ENCODE data around the gene SEMA3A.
A peak's percentile ranks its signal among the peaks of the same experiment; 100 is the strongest.

Gene SEMA3A

DNA sequence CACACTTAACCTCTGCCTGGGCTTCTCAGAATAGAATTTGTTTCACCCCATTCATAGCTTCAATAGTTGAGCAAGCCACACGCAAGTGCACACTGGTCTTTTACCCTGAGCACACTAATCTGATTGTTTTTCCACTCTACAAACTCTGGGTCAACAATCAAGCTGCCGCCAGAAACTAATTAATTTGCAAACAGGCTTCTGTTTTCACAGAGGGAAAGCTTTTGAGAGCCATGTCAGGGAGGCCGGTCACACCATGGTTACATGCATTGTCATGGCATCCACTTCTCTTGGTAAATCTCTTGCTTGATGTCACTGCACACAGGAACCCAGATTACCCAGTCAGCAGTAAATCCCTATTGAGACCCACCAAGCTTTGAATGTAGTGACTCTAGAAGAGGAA lies 154.2 kb downstream of the SEMA3A start:
- Histone ChIP-seq H3K9ac (ENCODE audit: low read depth in 1 of 2, low read length in 2 of 2) (no peak overlapping the region), H3K27me3 (ENCODE audit: control insufficient read depth in 1 of 2, insufficient read depth in 2 of 2, low read length in 2 of 2) (no peaks in the 10 kb centered on the region), H3K9me3 (ENCODE audit: control insufficient read depth in 1 of 2, low read length in 2 of 2) (no peaks in the 10 kb centered on the region), H3K4me3 (ENCODE audit: low read depth in 1 of 2, low read length in 2 of 2) (no peak overlapping the region), H3K4me1 (ENCODE audit: control insufficient read depth in 1 of 2, insufficient read depth in 2 of 2, low read length in 2 of 2) (no peaks in the 10 kb centered on the region), H3K36me3 (ENCODE audit: control insufficient read depth in 1 of 2, insufficient read depth in 2 of 2, low read length in 2 of 2) (no peaks in the 10 kb centered on the region), H3K27ac (ENCODE audit: low read depth, low read length) (no peak overlapping the region)

DNA sequence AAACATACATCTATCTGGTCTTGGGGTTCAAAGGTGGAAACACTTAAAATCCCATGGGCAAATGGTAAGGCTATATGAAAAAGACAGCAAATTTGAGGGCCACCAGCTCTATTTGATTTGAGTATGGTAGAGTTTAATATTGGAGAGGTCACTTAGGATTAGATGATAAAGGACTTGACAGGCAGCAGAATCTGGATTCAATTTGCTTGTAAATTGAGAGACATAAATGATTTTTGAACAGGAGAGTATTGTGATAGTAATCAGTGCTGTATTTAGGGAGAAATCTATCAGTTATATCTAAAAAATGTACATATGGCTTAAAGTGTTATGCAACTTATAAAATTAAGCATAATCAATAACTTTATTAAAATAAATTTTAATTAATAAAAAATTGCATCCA lies 155.2 kb downstream of the SEMA3A start:
- no peaks in the 10 kb centered on the region for H3K4me1 ChIP-seq (ENCODE audit: control insufficient read depth in 1 of 2, insufficient read depth in 2 of 2, low read length in 2 of 2)
- no peaks in the 10 kb centered on the region for H3K9me3 ChIP-seq (ENCODE audit: control insufficient read depth in 1 of 2, low read length in 2 of 2)
- no peaks in the 10 kb centered on the region for H3K36me3 ChIP-seq (ENCODE audit: control insufficient read depth in 1 of 2, insufficient read depth in 2 of 2, low read length in 2 of 2)
- H3K27me3 ChIP-seq (ENCODE audit: control insufficient read depth in 1 of 2, insufficient read depth in 2 of 2, low read length in 2 of 2), result no peaks in the 10 kb centered on the region
- H3K27ac ChIP-seq (ENCODE audit: low read depth, low read length), result no peak overlapping the region
- H3K4me3 ChIP-seq (ENCODE audit: low read depth in 1 of 2, low read length in 2 of 2), result no peak overlapping the region
- H3K9ac ChIP-seq (ENCODE audit: low read depth in 1 of 2, low read length in 2 of 2), result no peak overlapping the region

DNA sequence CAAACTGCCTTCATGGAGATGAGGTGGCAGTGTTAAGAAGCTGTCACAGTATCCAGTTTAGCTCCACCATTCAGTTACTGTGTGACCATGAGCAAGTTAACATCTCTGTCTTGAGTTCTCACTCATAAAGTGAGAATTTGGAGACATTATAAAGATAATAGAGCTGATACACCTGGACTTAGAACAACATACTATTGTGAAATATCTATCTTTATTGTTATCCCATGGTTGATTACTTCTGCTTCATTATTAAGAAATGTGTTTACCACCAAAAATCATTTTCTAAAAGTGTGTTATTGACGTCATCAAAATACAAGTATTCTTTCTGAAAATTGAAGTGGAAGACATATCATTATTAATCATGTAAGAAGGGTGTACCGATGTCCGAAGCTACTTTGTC lies 166.9 kb downstream of the SEMA3A start:
- H3K36me3 ChIP-seq (ENCODE audit: control insufficient read depth in 1 of 2, insufficient read depth in 2 of 2, low read length in 2 of 2), result no peaks in the 10 kb centered on the region
- no peak overlapping the region for H3K9ac ChIP-seq (ENCODE audit: low read depth in 1 of 2, low read length in 2 of 2)
- H3K27ac ChIP-seq (ENCODE audit: low read depth, low read length), result no peak overlapping the region
- H3K9me3 ChIP-seq (ENCODE audit: control insufficient read depth in 1 of 2, low read length in 2 of 2), result no peaks in the 10 kb centered on the region
- no peaks in the 10 kb centered on the region for H3K27me3 ChIP-seq (ENCODE audit: control insufficient read depth in 1 of 2, insufficient read depth in 2 of 2, low read length in 2 of 2)
- peaks cover 5 to 8% of the 10 kb centered on the region in 2 donors for H3K4me1 ChIP-seq (ENCODE audit: control insufficient read depth in 1 of 2, insufficient read depth in 2 of 2, low read length in 2 of 2)
- no peak overlapping the region for H3K4me3 ChIP-seq (ENCODE audit: low read depth in 1 of 2, low read length in 2 of 2)

DNA sequence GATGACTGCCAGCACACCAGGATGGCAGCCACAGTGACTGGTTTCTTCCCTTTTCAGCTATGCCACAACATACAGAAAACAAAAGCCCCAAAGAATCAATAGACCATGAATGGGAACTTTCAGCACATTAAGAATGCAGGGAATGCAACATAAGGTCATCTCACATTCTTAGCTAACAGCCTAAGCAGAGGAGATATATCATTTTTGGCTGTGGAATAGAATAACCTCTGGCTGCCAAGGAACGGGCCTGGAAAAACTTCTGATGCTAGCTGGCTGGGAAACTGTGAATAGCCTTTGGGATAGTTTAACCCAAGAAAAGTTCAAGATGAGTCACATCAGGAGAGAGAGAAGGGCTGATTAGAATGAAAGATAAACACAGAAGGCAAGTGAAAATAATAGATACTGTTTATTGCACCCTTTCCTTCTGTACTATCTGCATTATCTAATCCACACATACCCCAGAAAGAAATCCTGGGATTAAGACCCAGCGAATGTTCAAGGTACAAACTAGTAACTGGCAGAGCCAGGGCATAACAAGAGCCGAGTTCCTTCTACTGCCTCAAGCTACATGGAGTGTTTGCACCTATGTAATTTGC lies 169.2 kb downstream of the SEMA3A start:
- Histone ChIP-seq H3K4me1 (ENCODE audit: control insufficient read depth in 1 of 2, insufficient read depth in 2 of 2, low read length in 2 of 2) (peaks cover 7 to 9% of the 10 kb centered on the region in 2 donors), H3K9ac (ENCODE audit: low read depth in 1 of 2, low read length in 2 of 2) (no peak overlapping the region), H3K27me3 (ENCODE audit: control insufficient read depth in 1 of 2, insufficient read depth in 2 of 2, low read length in 2 of 2) (no peaks in the 10 kb centered on the region), H3K9me3 (ENCODE audit: control insufficient read depth in 1 of 2, low read length in 2 of 2) (no peaks in the 10 kb centered on the region), H3K4me3 (ENCODE audit: low read depth in 1 of 2, low read length in 2 of 2) (no peak overlapping the region), H3K36me3 (ENCODE audit: control insufficient read depth in 1 of 2, insufficient read depth in 2 of 2, low read length in 2 of 2) (no peaks in the 10 kb centered on the region), H3K27ac (ENCODE audit: low read depth, low read length) (no peak overlapping the region)

DNA sequence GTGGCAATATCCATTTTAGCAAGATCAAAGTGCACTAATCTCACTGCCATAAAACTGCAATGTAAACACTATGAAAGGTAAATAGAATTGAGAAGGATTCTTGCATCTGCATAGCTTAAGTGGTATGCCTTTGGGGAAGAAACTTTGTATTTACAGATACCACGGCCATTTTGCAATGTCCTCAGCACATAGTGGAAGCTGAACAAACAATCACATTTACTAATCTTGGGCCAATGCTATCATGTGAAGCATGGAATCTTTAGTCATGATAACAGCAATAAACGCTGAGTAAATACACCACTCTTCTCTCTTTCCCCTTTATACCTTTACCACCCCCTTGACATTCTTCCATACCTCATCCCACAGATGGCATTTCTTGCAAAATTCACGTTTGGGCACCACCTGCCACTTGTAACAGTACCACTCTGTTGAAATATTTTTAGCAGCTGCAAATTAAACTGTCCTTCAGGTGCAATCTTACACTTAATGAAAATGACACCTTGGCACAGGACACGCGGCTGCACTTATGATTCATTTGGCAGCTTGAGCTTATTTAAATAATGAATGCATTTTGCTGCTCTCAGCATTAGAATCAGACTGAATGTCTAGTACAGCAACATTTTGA lies 171.8 kb downstream of the SEMA3A start:
- H3K27me3 ChIP-seq (ENCODE audit: control insufficient read depth in 1 of 2, insufficient read depth in 2 of 2, low read length in 2 of 2), result no peaks in the 10 kb centered on the region
- H3K9me3 ChIP-seq (ENCODE audit: control insufficient read depth in 1 of 2, low read length in 2 of 2), result no peaks in the 10 kb centered on the region
- no peak overlapping the region for H3K9ac ChIP-seq (ENCODE audit: low read depth in 1 of 2, low read length in 2 of 2)
- peak overlapping the region; percentile 14 to 25 for H3K4me3 ChIP-seq (ENCODE audit: low read depth in 1 of 2, low read length in 2 of 2)
- H3K27ac ChIP-seq (ENCODE audit: low read depth, low read length), result no peak overlapping the region
- H3K4me1 ChIP-seq (ENCODE audit: control insufficient read depth in 1 of 2, insufficient read depth in 2 of 2, low read length in 2 of 2), result peaks cover 7 to 9% of the 10 kb centered on the region in 2 donors
- H3K36me3 ChIP-seq (ENCODE audit: control insufficient read depth in 1 of 2, insufficient read depth in 2 of 2, low read length in 2 of 2), result no peaks in the 10 kb centered on the region

- Histone ChIP-seq H3K4me3 (ENCODE audit: low read depth in 1 of 2, low read length in 2 of 2) (no peak overlapping the region), H3K27me3 (ENCODE audit: control insufficient read depth in 1 of 2, insufficient read depth in 2 of 2, low read length in 2 of 2) (no peaks in the 10 kb centered on the region), H3K9me3 (ENCODE audit: control insufficient read depth in 1 of 2, low read length in 2 of 2) (no peaks in the 10 kb centered on the region), H3K27ac (ENCODE audit: low read depth, low read length) (no peak overlapping the region), H3K4me1 (ENCODE audit: control insufficient read depth in 1 of 2, insufficient read depth in 2 of 2, low read length in 2 of 2) (peaks cover 7 to 9% of the 10 kb centered on the region in 2 donors), H3K36me3 (ENCODE audit: control insufficient read depth in 1 of 2, insufficient read depth in 2 of 2, low read length in 2 of 2) (no peaks in the 10 kb centered on the region), H3K9ac (ENCODE audit: low read depth in 1 of 2, low read length in 2 of 2) (no peak overlapping the region)
Measured at GRCh38 chr7:84022009-84022408, 172.6 kb downstream of the SEMA3A start.

DNA sequence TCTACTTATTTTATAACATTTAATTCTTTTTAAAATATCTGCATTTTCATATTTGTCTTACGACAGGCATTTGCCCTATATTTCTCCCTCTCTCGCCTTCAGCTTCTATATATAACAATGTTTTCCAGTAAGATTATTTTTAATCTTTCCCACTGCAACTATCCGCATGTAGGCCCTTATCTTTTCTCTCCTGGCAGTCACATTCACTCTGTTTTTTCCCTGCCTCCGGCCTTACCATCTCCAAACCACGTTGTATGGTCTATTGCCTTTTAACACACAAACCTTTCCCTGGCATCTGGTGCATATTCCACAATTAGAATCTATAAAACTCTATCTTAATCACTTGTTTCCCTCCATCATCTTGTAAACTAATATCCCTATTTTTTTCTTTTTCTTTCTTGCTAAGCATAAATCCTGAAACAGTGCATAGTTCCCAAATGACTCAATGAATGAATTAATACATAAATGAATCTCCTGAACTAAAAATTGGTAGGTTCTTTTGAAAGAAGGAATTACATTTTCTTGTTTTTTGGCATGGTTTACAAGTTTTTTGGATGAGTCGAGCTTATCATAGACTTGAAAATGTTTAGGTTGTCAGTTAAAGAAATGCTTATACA lies 173.2 kb downstream of the SEMA3A start:
- no peaks in the 10 kb centered on the region for H3K27me3 ChIP-seq (ENCODE audit: control insufficient read depth in 1 of 2, insufficient read depth in 2 of 2, low read length in 2 of 2)
- no peak overlapping the region for H3K27ac ChIP-seq (ENCODE audit: low read depth, low read length)
- no peaks in the 10 kb centered on the region for H3K36me3 ChIP-seq (ENCODE audit: control insufficient read depth in 1 of 2, insufficient read depth in 2 of 2, low read length in 2 of 2)
- no peak overlapping the region for H3K9ac ChIP-seq (ENCODE audit: low read depth in 1 of 2, low read length in 2 of 2)
- H3K9me3 ChIP-seq (ENCODE audit: control insufficient read depth in 1 of 2, low read length in 2 of 2), result no peaks in the 10 kb centered on the region
- H3K4me3 ChIP-seq (ENCODE audit: low read depth in 1 of 2, low read length in 2 of 2), result no peak overlapping the region
- H3K4me1 ChIP-seq (ENCODE audit: control insufficient read depth in 1 of 2, insufficient read depth in 2 of 2, low read length in 2 of 2), result peaks cover 7 to 9% of the 10 kb centered on the region in 2 donors

- Histone ChIP-seq H3K4me3 (ENCODE audit: low read depth in 1 of 2, low read length in 2 of 2) (no peak overlapping the region), H3K27ac (ENCODE audit: low read depth, low read length) (no peak overlapping the region), H3K27me3 (ENCODE audit: control insufficient read depth in 1 of 2, insufficient read depth in 2 of 2, low read length in 2 of 2) (no peaks in the 10 kb centered on the region), H3K4me1 (ENCODE audit: control insufficient read depth in 1 of 2, insufficient read depth in 2 of 2, low read length in 2 of 2) (peaks cover under 1 to 2% of the 10 kb centered on the region in 2 donors), H3K36me3 (ENCODE audit: control insufficient read depth in 1 of 2, insufficient read depth in 2 of 2, low read length in 2 of 2) (no peaks in the 10 kb centered on the region), H3K9ac (ENCODE audit: low read depth in 1 of 2, low read length in 2 of 2) (no peak overlapping the region), H3K9me3 (ENCODE audit: control insufficient read depth in 1 of 2, low read length in 2 of 2) (no peaks in the 10 kb centered on the region)
Measured at GRCh38 chr7:84017651-84018050, 176.9 kb downstream of the SEMA3A start.

DNA sequence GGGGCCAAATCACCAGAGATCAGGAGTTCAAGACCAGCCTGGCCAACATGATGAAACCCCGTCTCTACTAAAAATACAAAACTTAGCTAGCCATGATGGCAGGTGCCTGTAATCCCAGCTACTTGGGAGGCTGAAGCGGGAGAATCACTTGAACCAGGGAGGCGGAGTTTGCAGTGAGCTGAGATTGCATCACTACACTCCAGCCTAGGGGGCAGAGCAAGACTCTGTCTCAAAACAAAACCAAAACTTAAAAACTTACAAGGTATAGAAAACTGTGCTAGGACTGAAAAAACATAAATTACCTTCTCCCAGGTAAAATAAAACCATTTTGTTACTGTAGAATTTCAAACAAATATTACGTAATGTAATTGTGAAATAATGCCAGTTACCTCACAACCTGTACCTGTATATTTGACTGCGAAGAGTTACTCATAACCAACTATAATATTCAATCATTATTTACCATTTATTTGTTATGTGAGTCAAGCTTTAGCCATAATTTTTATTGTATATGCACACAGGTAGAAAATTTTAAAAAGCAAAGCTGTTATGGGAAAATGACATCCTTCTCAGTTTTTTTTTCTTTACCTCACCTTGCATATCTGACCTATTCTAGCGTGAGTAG lies 180.9 kb downstream of the SEMA3A start:
- no peaks in the 10 kb centered on the region for H3K36me3 ChIP-seq (ENCODE audit: control insufficient read depth in 1 of 2, insufficient read depth in 2 of 2, low read length in 2 of 2)
- H3K27me3 ChIP-seq (ENCODE audit: control insufficient read depth in 1 of 2, insufficient read depth in 2 of 2, low read length in 2 of 2), result no peaks in the 10 kb centered on the region
- no peaks in the 10 kb centered on the region for H3K9me3 ChIP-seq (ENCODE audit: control insufficient read depth in 1 of 2, low read length in 2 of 2)
- no peak overlapping the region for H3K9ac ChIP-seq (ENCODE audit: low read depth in 1 of 2, low read length in 2 of 2)
- H3K4me3 ChIP-seq (ENCODE audit: low read depth in 1 of 2, low read length in 2 of 2), result no peak overlapping the region
- H3K27ac ChIP-seq (ENCODE audit: low read depth, low read length), result no peak overlapping the region
- no peaks in the 10 kb centered on the region for H3K4me1 ChIP-seq (ENCODE audit: control insufficient read depth in 1 of 2, insufficient read depth in 2 of 2, low read length in 2 of 2)

- Histone ChIP-seq H3K27ac (ENCODE audit: low read depth, low read length) (no peak overlapping the region), H3K9ac (ENCODE audit: low read depth in 1 of 2, low read length in 2 of 2) (no peak overlapping the region), H3K36me3 (ENCODE audit: control insufficient read depth in 1 of 2, insufficient read depth in 2 of 2, low read length in 2 of 2) (no peaks in the 10 kb centered on the region), H3K4me3 (ENCODE audit: low read depth in 1 of 2, low read length in 2 of 2) (no peak overlapping the region), H3K4me1 (ENCODE audit: control insufficient read depth in 1 of 2, insufficient read depth in 2 of 2, low read length in 2 of 2) (no peaks in the 10 kb centered on the region), H3K9me3 (ENCODE audit: control insufficient read depth in 1 of 2, low read length in 2 of 2) (no peaks in the 10 kb centered on the region), H3K27me3 (ENCODE audit: control insufficient read depth in 1 of 2, insufficient read depth in 2 of 2, low read length in 2 of 2) (no peaks in the 10 kb centered on the region)
Measured at GRCh38 chr7:84009782-84010181, 184.8 kb downstream of the SEMA3A start.

All from duodenal mucosa (tissue), 2 donors.